Fibroblast of the conjunctiva (primary cell): ENCODE results near the gene ADAM23.

Experiments
- DNase-seq: peaks from one replicate; pipeline ENCODE4 v3.0.0-alpha.2; 2010; ENCODE audit warnings: low read depth

The ADAM23 gene

DNA sequence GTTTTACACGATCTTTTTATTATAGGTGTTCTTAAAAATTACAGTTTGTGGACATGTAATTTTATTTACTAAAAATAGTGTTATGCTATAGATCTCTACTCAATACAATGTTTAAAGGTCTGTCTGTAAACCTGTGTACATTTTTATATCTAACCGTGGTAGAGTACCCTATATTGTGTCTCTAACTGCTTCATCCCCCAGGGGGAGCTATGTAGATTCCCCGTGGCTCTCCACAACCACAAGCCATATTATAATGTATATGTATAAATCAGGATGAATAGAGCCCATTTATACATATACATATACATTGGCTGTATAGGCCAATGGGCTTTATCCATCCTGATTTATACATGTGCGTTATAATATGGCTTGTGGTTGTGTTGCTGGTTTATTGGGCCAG is 59.4 kb downstream of the ADAM23 start:
- DNase-seq, result no peak

GRCh38 chr2:206511283-206511682 is 68.0 kb downstream of the ADAM23 start:
- no peak for DNase-seq

GRCh38 chr2:206512999-206513398 is 69.7 kb downstream of the ADAM23 start:
- DNase-seq, result no peak

DNA sequence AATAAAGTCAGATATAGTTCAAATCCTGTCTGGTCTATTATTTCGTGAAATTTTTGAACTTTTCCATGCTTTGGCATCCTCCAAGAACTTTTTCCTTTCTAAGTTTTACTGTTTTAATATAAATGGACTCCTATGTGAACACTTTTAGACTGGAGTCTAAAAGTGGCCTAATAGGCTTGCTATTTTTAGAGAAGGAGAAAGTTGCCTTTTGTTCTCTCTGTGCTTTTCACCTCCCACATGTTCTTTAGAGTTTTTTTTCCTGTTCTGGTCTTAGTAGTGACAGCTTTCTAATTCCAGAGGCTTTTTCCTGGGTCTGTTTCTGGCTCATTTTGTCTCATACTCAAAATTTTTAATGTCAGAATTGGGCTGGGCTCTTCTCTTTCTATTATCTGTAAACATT is 72.2 kb downstream of the ADAM23 start:
- DNase-seq, result no peak

GRCh38 chr2:206518997-206519396 is 75.7 kb downstream of the ADAM23 start:
- DNase-seq, result no peak

- DNase-seq, result no peak
Observed at GRCh38 chr2:206520450-206520849, 77.1 kb downstream of the ADAM23 start.

GRCh38 chr2:206521115-206521514 is 77.8 kb downstream of the ADAM23 start:
- no peak for DNase-seq

GRCh38 chr2:206521612-206522011 is 78.3 kb downstream of the ADAM23 start:
- no peak for DNase-seq

DNA sequence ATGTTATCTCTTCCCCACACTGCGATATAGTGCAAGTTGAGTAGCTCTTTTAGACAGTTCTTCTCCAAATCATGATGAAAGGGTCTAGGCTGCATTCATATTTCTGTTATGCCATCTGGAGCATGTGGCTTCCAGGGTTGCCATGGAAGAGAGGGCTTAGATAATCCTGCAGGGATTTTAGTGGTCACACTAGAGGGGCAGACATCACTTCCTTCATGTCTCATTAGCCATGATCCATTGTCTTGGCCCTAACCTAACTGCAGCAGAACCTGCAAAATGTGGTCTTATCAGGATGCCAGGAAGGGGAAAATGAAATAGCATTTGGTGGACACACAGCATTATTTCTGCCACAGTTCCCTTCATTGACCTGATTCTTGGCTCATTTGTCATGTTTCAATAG is 83.1 kb downstream of the ADAM23 start:
- DNase-seq, result no peak

DNA sequence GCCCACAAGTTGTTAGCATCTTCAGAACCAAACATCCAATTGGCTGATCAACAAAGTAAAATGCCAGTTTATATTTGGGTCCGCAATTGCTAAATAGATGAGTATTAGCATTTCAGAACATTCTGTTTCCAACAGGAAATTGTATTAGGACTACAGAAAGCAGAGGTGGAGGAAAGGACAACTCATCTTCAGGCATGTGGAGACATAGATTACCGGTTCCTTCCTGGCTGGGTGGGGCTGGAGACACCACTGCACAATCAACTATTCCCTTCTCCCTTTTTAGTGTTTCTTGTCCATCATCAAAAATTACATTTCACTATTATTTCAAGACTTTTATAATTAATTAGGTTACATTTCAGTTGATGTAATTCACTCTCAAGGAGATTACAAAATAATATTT is 83.8 kb downstream of the ADAM23 start:
- no peak for DNase-seq

GRCh38 chr2:206530727-206531126 is 87.4 kb downstream of the ADAM23 start:
- no peak for DNase-seq

DNA sequence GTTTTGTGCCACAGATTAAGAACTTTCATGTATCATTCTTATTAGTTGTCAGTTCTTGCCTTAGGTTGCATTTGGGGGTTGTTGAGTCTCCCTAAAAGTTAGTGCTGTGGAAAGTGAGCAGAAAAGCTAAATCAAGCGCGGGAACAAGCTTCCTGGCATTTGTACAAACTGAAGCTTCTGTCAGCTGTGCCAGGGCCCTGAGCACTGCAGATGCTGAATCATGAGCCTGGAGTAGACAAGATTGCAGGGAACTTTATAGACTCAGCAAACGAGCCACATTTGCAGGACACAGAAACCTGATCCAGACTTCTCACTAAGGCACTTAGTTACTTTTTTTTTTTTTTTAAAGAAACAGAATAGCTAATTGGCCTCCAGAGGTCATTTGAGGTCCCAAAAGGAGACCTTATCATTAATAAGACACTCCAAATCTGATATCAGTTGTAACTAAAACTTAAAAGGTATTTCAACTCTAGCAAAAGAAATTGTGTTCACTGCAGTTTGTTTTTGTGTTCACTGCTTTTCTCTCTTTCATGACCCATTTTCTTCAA is 88.7 kb downstream of the ADAM23 start:
- DNase-seq, result no peak

DNA sequence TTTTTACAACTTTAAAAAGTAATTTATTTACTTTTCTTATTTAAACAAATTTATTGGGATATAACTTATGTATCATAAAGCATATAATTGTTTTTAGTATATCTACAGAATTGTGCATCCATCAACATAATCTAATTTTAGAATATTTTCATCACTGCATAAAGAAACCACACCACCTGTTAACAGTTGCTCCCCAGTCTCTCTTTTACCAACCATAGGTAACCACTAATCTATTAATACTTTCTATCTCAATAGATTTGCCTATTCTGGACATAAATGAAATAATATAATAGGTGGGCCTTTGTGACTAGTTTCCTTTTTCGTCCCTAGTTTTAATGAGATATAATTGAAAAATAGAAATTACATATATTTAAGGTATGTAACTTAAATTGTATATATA is 90.6 kb downstream of the ADAM23 start:
- DNase-seq, result no peak

DNA sequence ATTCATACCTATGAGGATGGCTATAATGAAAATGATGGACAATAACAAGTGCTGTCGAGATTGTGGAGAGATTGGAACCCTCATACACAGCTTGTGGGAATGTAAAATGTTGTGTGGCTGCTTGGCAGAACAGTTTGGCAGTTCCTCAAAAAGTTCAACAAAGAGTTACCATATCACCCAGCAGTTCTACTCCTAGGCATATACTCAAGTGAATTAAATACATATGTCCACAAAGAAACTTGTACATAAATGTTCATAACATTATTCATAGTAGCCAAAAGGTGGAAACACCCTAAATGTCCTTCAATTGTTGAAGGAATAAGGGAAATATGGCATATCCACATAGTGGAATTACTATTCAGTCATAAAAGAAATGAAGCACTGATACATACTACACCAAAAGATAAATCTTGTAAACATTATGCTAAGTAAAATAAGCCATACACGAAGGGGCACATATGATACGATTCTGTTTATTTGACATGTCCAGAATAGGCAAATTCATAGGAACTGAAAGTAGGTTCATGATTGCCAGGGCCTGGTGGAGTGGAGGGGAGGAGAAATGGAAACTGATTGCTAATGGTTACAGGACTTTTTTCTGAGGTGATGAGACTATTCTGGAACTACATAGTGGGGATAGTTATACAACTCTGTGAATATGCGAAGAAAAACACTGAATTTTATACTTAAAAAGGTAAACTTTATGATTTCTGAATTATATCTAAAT is 92.1 kb downstream of the ADAM23 start:
- no peak for DNase-seq

DNA sequence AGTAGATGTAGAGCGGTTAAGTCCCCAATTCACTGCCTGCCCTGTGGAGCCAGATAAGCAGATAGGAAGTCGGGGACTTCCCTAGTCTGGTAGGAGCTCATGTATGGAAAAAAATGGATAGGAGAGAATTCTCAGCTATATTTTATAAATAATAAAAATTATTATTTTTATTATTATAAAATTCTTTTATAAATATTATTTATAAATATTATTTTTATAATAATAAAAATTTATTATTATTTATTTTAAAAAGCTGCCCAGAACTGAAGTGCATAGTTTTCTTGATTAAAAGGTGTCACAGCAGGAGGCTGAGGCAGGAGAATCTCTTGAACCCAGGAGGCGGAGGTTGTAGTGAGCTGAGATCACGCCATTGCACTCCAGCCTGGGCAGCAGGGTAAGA is 97.4 kb downstream of the ADAM23 start:
- DNase-seq, result no peak

DNA sequence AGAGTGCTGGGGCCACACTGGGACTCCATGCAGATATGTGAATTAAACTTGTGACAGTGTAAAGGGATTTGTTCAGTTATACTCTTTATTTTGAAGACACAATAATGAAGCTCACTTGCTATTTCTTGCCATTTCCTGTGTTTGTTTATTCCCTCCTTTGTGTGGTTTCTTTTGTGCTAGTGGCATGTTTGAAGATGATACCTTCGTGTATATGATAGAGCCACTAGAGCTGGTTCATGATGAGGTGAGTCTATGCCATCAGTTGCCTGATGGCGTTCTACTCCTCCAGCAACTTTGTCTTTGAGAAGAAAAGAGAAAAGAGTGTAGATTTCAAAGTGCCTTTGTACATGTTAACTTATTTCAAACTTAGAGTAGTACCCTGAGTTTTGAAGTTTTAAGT is 99.7 kb downstream of the ADAM23 start:
- DNase-seq, result no peak

- no peak for DNase-seq
Observed at GRCh38 chr2:206548383-206548782, 105.1 kb downstream of the ADAM23 start.

DNA sequence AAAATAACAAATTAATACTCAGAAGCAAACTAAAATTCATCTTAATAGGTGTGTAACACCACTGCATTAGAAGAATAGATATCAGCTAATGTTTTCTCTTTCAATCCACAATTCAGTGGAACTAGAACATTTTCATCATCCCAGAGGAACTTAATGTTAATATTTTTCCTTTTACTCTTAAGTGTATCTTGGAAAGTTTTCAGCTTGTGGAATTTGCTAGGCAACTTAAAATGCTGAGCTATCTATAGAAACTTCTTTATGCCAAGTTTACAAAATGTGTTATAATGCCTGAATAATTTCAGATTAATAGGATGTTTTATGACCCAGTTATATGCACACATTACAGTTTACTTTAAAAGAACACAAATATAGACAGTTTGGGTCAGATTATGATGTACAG is 112.4 kb downstream of the ADAM23 start:
- DNase-seq, result peak; percentile 1

DNA sequence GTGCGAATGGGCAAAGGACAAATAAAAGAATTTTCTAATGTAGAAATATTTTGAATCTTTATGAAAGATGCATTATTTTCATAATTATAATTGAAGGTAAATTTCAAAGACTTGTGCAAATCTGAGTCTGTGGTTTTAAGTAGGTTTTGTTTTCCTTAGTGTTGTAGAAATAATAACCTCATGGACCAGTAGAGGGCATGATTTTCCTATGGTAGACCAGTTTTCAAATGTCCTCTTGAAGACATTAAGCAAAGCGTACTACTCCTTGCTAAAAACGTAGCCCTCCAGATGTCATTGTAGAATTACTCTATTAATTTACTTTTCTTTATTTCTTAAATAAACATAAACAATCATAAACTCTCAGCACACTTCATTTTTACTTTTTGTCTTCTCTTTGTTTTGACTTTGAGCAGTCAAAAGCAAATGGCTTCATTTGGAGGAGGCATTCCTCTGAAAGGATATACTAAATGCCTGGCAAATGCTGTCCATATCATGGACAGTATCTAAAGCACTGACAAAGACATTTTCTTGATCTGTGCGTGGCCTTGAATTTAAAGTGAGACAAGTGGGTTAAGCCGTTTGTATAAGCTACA is 113.1 kb downstream of the ADAM23 start:
- DNase-seq, result peak; percentile 32

DNA sequence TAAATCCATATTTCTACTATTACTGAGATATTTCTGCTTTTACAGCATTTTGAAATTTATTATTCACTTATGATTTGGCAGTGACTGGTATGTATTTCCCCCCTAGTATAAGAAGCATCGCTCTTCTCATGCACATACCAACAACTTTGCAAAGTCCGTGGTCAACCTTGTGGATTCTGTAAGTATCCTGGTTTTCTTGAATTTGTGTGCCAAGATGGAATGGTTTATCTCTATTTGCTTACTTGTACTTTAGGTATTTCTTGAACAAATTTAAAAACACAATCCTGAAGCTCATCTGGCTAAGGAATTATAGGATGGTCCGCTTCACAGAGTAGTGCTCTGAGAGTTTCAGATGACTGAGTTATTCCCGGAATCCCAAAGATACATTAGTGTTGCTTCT is 114.0 kb downstream of the ADAM23 start:
- DNase-seq, result no peak

- no peak for DNase-seq
Observed at GRCh38 chr2:206558492-206558891, 115.2 kb downstream of the ADAM23 start.

DNA sequence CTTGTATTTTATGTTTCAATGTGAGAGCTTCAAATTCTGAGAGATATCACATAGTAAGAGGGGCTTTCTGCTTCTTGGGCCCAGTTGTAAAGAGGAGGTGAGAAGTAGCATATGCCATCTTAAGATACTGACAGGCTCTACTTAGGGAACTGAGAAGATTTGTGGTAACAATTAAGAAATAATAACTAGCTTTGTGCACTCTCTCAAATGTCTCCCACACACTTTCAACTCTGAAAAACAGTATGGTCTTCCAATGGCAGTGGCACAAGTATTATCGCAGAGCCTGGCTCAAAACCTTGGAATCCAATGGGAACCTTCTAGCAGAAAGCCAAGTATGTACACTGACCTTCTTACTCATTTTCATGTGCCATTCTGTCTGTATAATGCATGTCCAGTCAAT is 118.6 kb downstream of the ADAM23 start:
- DNase-seq, result no peak

- no peak for DNase-seq
Observed at GRCh38 chr2:206562375-206562774, 119.0 kb downstream of the ADAM23 start.

GRCh38 chr2:206563374-206563773 is 120.0 kb downstream of the ADAM23 start:
- DNase-seq, result no peak
